ENCODE data around the gene PHF19. TPM values are rescaled to one million over a fixed set of nuclear protein-coding genes. Genes with fewer than 3 reads are reported as not detected.

PHF19 gene
- total and polyA plus RNA-seq, 5 experiments from 2014 or later = 6.3 to 144 (median 11.8) TPM

DNA sequence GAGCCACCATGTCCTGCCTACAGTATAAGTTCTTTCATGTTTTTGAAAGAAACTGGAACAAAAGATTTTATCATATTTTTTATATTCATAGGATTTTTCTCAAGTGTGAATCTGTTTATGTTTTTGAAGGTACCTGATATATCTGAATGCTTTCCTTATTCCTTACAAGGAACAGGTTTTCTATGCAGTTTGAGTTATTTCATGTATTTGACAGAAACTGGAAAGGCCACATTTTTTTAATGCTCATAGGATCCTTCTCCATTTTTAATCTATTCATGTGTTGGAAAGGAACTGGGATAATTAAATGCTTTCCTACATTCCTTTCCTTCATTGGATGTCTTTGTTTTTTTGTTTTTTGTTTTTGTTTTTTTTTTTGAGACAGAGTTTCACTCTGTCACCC, 68.1 kb downstream of the PHF19 start:
- peak overlapping the region in 1 of 10 donors; percentile 19 for H3K27ac Mint-ChIP-seq
- peaks cover 7 to 60% (median 31%) of the 10 kb centered on the region in 9 donors for H3K9me3 Mint-ChIP-seq
- no peak for ATAC-seq

DNA sequence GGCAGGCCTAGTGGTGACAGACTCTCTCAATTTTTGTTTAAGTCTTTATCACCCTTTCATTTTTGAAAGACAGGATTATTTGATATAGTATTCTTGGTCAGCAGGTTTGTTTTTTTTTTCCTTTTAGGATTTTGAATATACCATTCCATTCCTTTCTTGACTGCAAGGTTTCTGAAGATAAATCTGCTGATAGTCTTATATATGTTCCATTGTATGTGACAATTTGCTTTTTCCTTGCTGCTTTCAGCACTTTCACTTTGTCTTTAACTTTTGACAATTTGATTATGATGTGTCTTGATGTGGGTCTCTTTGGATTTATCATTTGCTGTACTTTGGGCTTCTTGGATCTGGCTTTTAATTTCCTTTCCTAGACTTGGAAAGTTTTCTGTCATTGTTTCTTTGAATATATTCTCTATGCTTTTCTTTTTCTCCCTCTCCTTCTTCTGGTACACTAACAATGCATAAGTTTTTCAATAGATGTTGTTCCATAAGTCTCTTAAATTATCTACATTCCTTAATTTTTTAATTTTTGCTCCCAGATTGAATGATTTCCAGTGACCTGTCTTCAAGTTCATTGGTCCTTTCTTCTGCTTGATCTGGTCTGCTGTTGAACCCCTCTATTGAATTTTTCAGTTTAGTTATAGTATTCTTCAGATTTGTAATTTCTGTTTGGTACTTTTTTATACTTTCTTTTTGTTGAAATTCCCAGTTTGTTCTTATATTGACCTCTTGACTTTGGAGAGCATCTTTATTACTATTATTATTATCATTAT, 69.2 kb downstream of the PHF19 start:
- Mint-ChIP-seq H3K9me3 (peaks cover 7 to 60% (median 31%) of the 10 kb centered on the region in 9 donors), H3K4me3 (no peak overlapping the region), H3K36me3 (peaks cover 17 to 48% (median 39%) of the 10 kb centered on the region in 3 donors), H3K27me3 (no peaks in the 10 kb centered on the region), H3K4me1 (peaks cover 0 to 3% (median 0%) of the 10 kb centered on the region in 4 donors), H3K27ac (no peak overlapping the region)
- POLR2A ChIA-PET = no interaction called here
- ATAC-seq (no peak), DNase-seq (no peak)

More for the DNA sequence above, 68.1 kb downstream of the PHF19 start:
- no peak overlapping the region for H3K4me3 Mint-ChIP-seq
- POLR2A ChIA-PET = no interaction called here
- H3K27me3 Mint-ChIP-seq = no peaks in the 10 kb centered on the region
- H3K4me1 Mint-ChIP-seq = peaks cover 0 to 3% (median 0%) of the 10 kb centered on the region in 4 donors
- H3K36me3 Mint-ChIP-seq = peaks cover 17 to 48% (median 39%) of the 10 kb centered on the region in 3 donors
- no peak for DNase-seq

Other genes starting within 250 kb of the PHF19 start
- 10 to 100 TPM; 11.1 TPM for gene MEGF9, start 162.7 kb downstream of the PHF19 start, total RNA-seq
- 1 to 10 TPM; 3.0 to 4.9 (median 4.5) TPM for gene MEGF9, start 162.7 kb downstream of the PHF19 start, polyA plus RNA-seq
- 10 to 100 TPM; 76.9 to 81.8 TPM for gene FBXW2, start 83.8 kb downstream of the PHF19 start, total RNA-seq
- 10 to 100 TPM; 29.6 to 37.1 (median 31.7) TPM for gene FBXW2, start 83.8 kb downstream of the PHF19 start, polyA plus RNA-seq
- 10 to 100 TPM; 53.0 to 57.9 TPM for gene PSMD5, start 34.3 kb downstream of the PHF19 start, total RNA-seq
- 10 to 100 TPM; 13.7 to 23.4 (median 23.3) TPM for gene PSMD5, start 34.3 kb downstream of the PHF19 start, polyA plus RNA-seq
- gene TRAF1, start 49.6 kb upstream of the PHF19 start, total RNA-seq = 100 to 1,000 TPM; 125 to 126 TPM
- gene TRAF1, start 49.6 kb upstream of the PHF19 start, polyA plus RNA-seq = 1 to 10 TPM; 3.7 to 7.0 (median 4.9) TPM
- 1 to 10 TPM; 1.0 to 1.1 TPM for gene C5, start 173.1 kb upstream of the PHF19 start, total RNA-seq
- gene C5, start 173.1 kb upstream of the PHF19 start, polyA plus RNA-seq = under 1 TPM in 2 of 3 donors, not detected in 1; 0.32 to 0.71 TPM
- 100 to 1,000 TPM; 112 to 115 TPM for gene CNTRL, start 197.8 kb upstream of the PHF19 start, total RNA-seq
- gene CNTRL, start 197.8 kb upstream of the PHF19 start, polyA plus RNA-seq = 10 to 100 TPM in 2 of 3 donors, 1 to 10 TPM in 1; 6.5 to 20.6 (median 11.3) TPM